Loucy (cell line): ENCODE data around the gene THEMIS.

Experiments
- H2AFZ ChIP-seq: fragments of 200-600 bp; sonication (generic); 2 replicates; pipeline ENCODE4 v1.6.0; 2016; ENCODE audit warnings: antibody characterized with exemption, mild to moderate bottlenecking, low read length, moderate library complexity
- H3F3A ChIP-seq: fragments of 200-600 bp; 2 replicates; pipeline ENCODE4 v1.6.0; 2016; ENCODE audit warnings: antibody characterized with exemption, low read depth, mild to moderate bottlenecking
- H3K27me3 ChIP-seq: fragments of 200-600 bp; sonication (generic); 2 replicates; pipeline ENCODE4 v1.6.1; 2014; ENCODE audit warnings: low read length, mild to moderate bottlenecking; ENCODE audit not compliant: insufficient read depth, poor library complexity, severe bottlenecking
- H3K36me3 ChIP-seq: fragments of 200-600 bp; sonication (generic); 2 replicates; pipeline ENCODE4 v1.6.1; 2016; ENCODE audit warnings: low read length; ENCODE audit not compliant: insufficient read depth
- H3K4me1 ChIP-seq: fragments of 200-600 bp; sonication (generic); 2 replicates; pipeline ENCODE4 v1.5.1; 2014; ENCODE audit warnings: low read length, mild to moderate bottlenecking; ENCODE audit not compliant: insufficient read depth, poor library complexity, severe bottlenecking
- H3K4me2 ChIP-seq: fragments of 200-600 bp; sonication (generic); 2 replicates; pipeline ENCODE4 v1.6.0; 2014; ENCODE audit warnings: antibody characterized with exemption, low read length, low read depth, mild to moderate bottlenecking; ENCODE audit not compliant: poor library complexity, severe bottlenecking
- H3K4me3 ChIP-seq: fragments of 200-600 bp; sonication (generic); 2 replicates; pipeline ENCODE4 v1.5.1; 2014; ENCODE audit warnings: low read length, mild to moderate bottlenecking, mixed read lengths; ENCODE audit not compliant: poor library complexity, severe bottlenecking
- H3K79me2 ChIP-seq: fragments of 200-600 bp; sonication (generic); 2 replicates; pipeline ENCODE4 v1.6.1; 2014; ENCODE audit warnings: low read length; ENCODE audit not compliant: insufficient read depth
- H3K9ac ChIP-seq: fragments of 200-600 bp; sonication (generic); 2 replicates; pipeline ENCODE4 v1.6.0; 2014; ENCODE audit warnings: mild to moderate bottlenecking, low read depth, low read length, moderate library complexity; ENCODE audit not compliant: poor library complexity, severe bottlenecking
- H3K9me2 ChIP-seq: fragments of 200-600 bp; sonication (generic); replicated peaks from 2 replicates; pipeline ENCODE4 v1.6.1; 2016; ENCODE audit warnings: low read depth, low read length, mixed read lengths
- H3K9me3 ChIP-seq: fragments of 200-600 bp; sonication (generic); 2 replicates; pipeline ENCODE4 v1.6.1; 2014; ENCODE audit warnings: mild to moderate bottlenecking, antibody characterized with exemption, low read length, low read depth; ENCODE audit not compliant: insufficient read depth
- H4K20me1 ChIP-seq: fragments of 200-600 bp; sonication (generic); 2 replicates; pipeline ENCODE4 v1.6.0; 2014; ENCODE audit warnings: antibody characterized with exemption, low read length, mild to moderate bottlenecking; ENCODE audit not compliant: insufficient read depth, poor library complexity, severe bottlenecking
- EZH2phosphoT487 ChIP-seq: fragments of 200-600 bp; IDR thresholded peaks from 2 replicates; pipeline ENCODE4 v1.6.1; 2018; ENCODE audit warnings: antibody characterized with exemption, mild to moderate bottlenecking, moderate library complexity, borderline replicate concordance
- TF ChIP-seq, protein P1 (sequence below): fragments of 200-600 bp; sonication (generic); conservative IDR thresholded peaks from 2 replicates; pipeline ENCODE4 v1.5.1; 2014; ENCODE audit warnings: mild to moderate bottlenecking, antibody characterized with exemption, low read length

Gene THEMIS

DNA sequence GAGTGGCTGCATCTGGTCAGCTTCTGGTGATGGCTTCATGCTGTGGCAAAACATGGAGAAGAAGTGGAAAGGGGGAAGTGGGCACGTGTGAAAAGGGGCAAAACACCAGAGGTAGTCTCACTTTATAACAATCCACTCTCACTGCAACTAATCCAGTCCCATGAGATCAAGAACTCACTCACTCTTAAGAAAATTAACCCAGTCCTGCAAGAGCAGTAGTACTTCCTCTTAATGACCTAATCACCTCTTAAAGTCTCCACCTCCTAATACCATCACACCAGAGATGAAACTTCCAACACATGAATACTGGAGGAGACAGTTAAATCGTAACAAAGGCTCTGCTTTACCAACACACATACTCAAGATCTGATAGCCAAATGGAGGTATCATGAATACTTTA lies 152.6 kb downstream of the THEMIS start:
- H2AFZ ChIP-seq: no peak overlapping the region
- TF ChIP-seq, protein P1, sequence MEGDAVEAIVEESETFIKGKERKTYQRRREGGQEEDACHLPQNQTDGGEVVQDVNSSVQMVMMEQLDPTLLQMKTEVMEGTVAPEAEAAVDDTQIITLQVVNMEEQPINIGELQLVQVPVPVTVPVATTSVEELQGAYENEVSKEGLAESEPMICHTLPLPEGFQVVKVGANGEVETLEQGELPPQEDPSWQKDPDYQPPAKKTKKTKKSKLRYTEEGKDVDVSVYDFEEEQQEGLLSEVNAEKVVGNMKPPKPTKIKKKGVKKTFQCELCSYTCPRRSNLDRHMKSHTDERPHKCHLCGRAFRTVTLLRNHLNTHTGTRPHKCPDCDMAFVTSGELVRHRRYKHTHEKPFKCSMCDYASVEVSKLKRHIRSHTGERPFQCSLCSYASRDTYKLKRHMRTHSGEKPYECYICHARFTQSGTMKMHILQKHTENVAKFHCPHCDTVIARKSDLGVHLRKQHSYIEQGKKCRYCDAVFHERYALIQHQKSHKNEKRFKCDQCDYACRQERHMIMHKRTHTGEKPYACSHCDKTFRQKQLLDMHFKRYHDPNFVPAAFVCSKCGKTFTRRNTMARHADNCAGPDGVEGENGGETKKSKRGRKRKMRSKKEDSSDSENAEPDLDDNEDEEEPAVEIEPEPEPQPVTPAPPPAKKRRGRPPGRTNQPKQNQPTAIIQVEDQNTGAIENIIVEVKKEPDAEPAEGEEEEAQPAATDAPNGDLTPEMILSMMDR: no peak
- TF ChIP-seq EZH2phosphoT487: no peak
- H3K4me1 ChIP-seq: peaks cover 3% of the 10 kb centered on the region
- peaks cover 51% of the 10 kb centered on the region for H3K79me2 ChIP-seq
- peaks cover 4% of the 10 kb centered on the region for H4K20me1 ChIP-seq
- no peaks in the 10 kb centered on the region for H3K27me3 ChIP-seq
- H3K9ac ChIP-seq: no peak overlapping the region
- no peak overlapping the region for H3K4me3 ChIP-seq
- H3K9me2 ChIP-seq: no peaks in the 10 kb centered on the region
- H3F3A ChIP-seq: 0 out of 2 replicates have a peak, but pooled peaks cover 3% of the 10 kb centered on the region
- H3K4me2 ChIP-seq: no peak overlapping the region
- H3K36me3 ChIP-seq: peaks cover 8% of the 10 kb centered on the region; the same call in 1 of the 2 replicates
- no peaks in the 10 kb centered on the region for H3K9me3 ChIP-seq

DNA sequence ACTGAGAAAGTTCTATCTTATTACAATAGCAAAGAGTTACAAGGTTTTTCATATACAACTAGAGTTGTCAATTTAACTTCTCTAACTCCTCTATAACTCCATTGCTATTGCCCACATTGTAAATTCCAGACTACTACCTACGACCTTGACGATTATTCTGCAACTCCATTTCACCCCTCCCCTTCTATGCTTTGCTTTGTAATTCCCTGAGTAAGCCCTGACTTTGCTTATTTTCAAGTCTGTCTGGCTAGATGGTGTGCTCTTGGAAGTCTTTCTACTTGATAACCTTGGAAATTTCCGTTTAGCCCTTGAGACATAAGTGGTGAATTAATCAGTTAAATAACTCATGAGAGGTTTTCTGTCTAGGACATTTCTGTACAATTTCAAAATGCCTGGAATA lies 162.4 kb downstream of the THEMIS start:
- H3K9ac ChIP-seq: no peak overlapping the region
- H4K20me1 ChIP-seq: no peaks in the 10 kb centered on the region
- H3K4me1 ChIP-seq: peaks cover 2% of the 10 kb centered on the region
- no peak overlapping the region for H3K4me3 ChIP-seq
- H3F3A ChIP-seq: no peaks in the 10 kb centered on the region
- H3K36me3 ChIP-seq: peaks cover 14% of the 10 kb centered on the region; the same call in 1 of the 2 replicates
- no peak overlapping the region for H2AFZ ChIP-seq
- no peak overlapping the region for H3K4me2 ChIP-seq
- peaks cover 49% of the 10 kb centered on the region; the same call in 1 of the 2 replicates for H3K79me2 ChIP-seq
- no peaks in the 10 kb centered on the region for H3K9me3 ChIP-seq
- no peaks in the 10 kb centered on the region for H3K9me2 ChIP-seq
- TF ChIP-seq, protein P1: no peak
- TF ChIP-seq EZH2phosphoT487: no peak
- no peaks in the 10 kb centered on the region for H3K27me3 ChIP-seq

DNA sequence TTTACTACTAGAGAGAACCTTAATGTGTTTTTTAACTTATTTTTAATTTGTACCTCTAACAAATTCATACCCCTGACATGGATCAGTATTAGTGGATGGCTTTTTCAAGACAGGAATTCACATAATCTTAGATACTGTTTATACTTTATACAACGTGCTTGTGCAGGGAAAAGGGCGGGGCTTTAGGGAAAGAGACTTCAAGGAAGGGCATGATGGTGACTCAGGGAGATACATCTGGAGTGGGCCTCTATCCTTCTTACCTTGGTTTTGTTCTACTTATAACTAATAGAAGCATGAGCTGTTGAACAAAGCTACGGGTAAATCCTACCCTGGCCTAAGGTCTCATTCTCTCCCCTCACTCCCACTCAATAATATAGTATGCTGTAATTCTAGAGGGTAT lies 163.1 kb downstream of the THEMIS start:
- Histone ChIP-seq H3K36me3 (peaks cover 11% of the 10 kb centered on the region; the same call in 1 of the 2 replicates), H3K9ac (no peak overlapping the region), H3K4me2 (no peak overlapping the region), H3K27me3 (no peaks in the 10 kb centered on the region), H3F3A (no peaks in the 10 kb centered on the region), H3K4me1 (peaks cover 5% of the 10 kb centered on the region), H3K4me3 (no peak overlapping the region), H2AFZ (no peak overlapping the region), H4K20me1 (no peaks in the 10 kb centered on the region), H3K9me3 (no peaks in the 10 kb centered on the region), H3K9me2 (no peaks in the 10 kb centered on the region), H3K79me2 (peaks cover 50% of the 10 kb centered on the region; the same call in 1 of the 2 replicates)
- TF ChIP-seq, protein P1: no peak
- no peak for TF ChIP-seq EZH2phosphoT487
